GM12875 (cell line): ENCODE results near the gene KCNJ16.

ENCODE experiments used
- H3K4me3 ChIP-seq: one replicate; pipeline ENCODE4 v1.5.1; 2011; ENCODE audit warnings: low read depth, low read length, control low read depth
- CTCF ChIP-seq: IDR thresholded peaks from 2 replicates; pipeline ENCODE4 v1.5.1; 2011; ENCODE audit warnings: low read depth, mild to moderate bottlenecking, control low read depth, inconsistent platforms, low read length, moderate library complexity, borderline replicate concordance; ENCODE audit not compliant: insufficient read depth

KCNJ16 gene

GRCh38 chr17:70050931-70051330 is 24.1 kb upstream of the KCNJ16 start:
- H3K4me3 ChIP-seq = no peak overlapping the region
- no peak for TF ChIP-seq CTCF

- H3K4me3 ChIP-seq = no peak overlapping the region
- TF ChIP-seq CTCF = no peak
These were observed 21.5 kb upstream of the KCNJ16 start for GRCh38 chr17:70053241-70054234.

GRCh38 chr17:70055000-70055399 is 20.0 kb upstream of the KCNJ16 start:
- no peak overlapping the region for H3K4me3 ChIP-seq
- no peak for TF ChIP-seq CTCF

- H3K4me3 ChIP-seq = no peak overlapping the region
- TF ChIP-seq CTCF = no peak
These were observed 16.0 kb upstream of the KCNJ16 start for GRCh38 chr17:70059071-70059470.

GRCh38 chr17:70059649-70060048 is 15.4 kb upstream of the KCNJ16 start:
- no peak for TF ChIP-seq CTCF
- no peak overlapping the region for H3K4me3 ChIP-seq

GRCh38 chr17:70060415-70060814 is 14.6 kb upstream of the KCNJ16 start:
- no peak for TF ChIP-seq CTCF
- no peak overlapping the region for H3K4me3 ChIP-seq

- TF ChIP-seq CTCF = no peak
- no peak overlapping the region for H3K4me3 ChIP-seq
These were observed 7.9 kb upstream of the KCNJ16 start for GRCh38 chr17:70067134-70067533.
